ENCODE results near the gene ZNF689.
A peak's percentile ranks its signal among the peaks of the same experiment; 100 is the strongest.
"Not testable (repeated sequence)": the region's sequence is repeated elsewhere in the genome, so short reads cannot be mapped to it uniquely, and the experiment has no call there.

ZNF689 gene

GRCh38 chr16:30609926-30610839, at the start of gene ZNF689:
ZNF689 (minus strand) TSS chr16:30610389; CDS start chr16:30610041, 348 bp downstream.
- DNase-seq (ENCODE audit: low spot score), result peak; percentile 99

GRCh38 chr16:30658731-30659506, 48.7 kb upstream of the ZNF689 start:
- DNase-seq (ENCODE audit: low spot score), result peak; percentile 88

- DNase-seq (ENCODE audit: low spot score), result peak; percentile 99
Observed at GRCh38 chr16:30657866-30658730, 47.9 kb upstream of the ZNF689 start, which contains the start of gene FBRS. FBRS (plus strand) TSS chr16:30658431; CDS start chr16:30659519, 1,088 bp downstream.

- peak; percentile 35 for DNase-seq (ENCODE audit: low spot score)
Observed at GRCh38 chr16:30656974-30657865, 47.0 kb upstream of the ZNF689 start.

GRCh38 chr16:30656388-30656787, 46.2 kb upstream of the ZNF689 start:
- DNase-seq (ENCODE audit: low spot score), result no peak

GRCh38 chr16:30655815-30656347, 45.7 kb upstream of the ZNF689 start:
- DNase-seq (ENCODE audit: low spot score), result no peak

- no peak for DNase-seq (ENCODE audit: low spot score)
Observed at GRCh38 chr16:30654856-30655255, 44.7 kb upstream of the ZNF689 start.

- DNase-seq (ENCODE audit: low spot score), result no peak
Observed at GRCh38 chr16:30652718-30653117, 42.5 kb upstream of the ZNF689 start.

GRCh38 chr16:30652005-30652296, 41.8 kb upstream of the ZNF689 start:
- DNase-seq (ENCODE audit: low spot score), result no peak

- peak; percentile 81 for DNase-seq (ENCODE audit: low spot score)
Observed at GRCh38 chr16:30651124-30652004, 41.2 kb upstream of the ZNF689 start.

- DNase-seq (ENCODE audit: low spot score), result peak; percentile 95
Observed at GRCh38 chr16:30650369-30651123, 40.4 kb upstream of the ZNF689 start, which contains the start of gene PRR14. PRR14 (plus strand) TSS chr16:30650960; CDS start chr16:30651646, 686 bp downstream.

GRCh38 chr16:30649725-30650368, 39.7 kb upstream of the ZNF689 start:
- no peak for DNase-seq (ENCODE audit: low spot score)

- DNase-seq (ENCODE audit: low spot score), result no peak
Observed at GRCh38 chr16:30647274-30647571, 37.0 kb upstream of the ZNF689 start.

GRCh38 chr16:30645727-30646126, 35.5 kb upstream of the ZNF689 start:
- DNase-seq (ENCODE audit: low spot score), result no peak

- DNase-seq (ENCODE audit: low spot score), result no peak
Observed at GRCh38 chr16:30644334-30644830, 34.2 kb upstream of the ZNF689 start.

- DNase-seq (ENCODE audit: low spot score), result no peak
Observed at GRCh38 chr16:30641378-30641982, 31.3 kb upstream of the ZNF689 start.

GRCh38 chr16:30637944-30638343, 27.8 kb upstream of the ZNF689 start:
- peak; percentile 49 for DNase-seq (ENCODE audit: low spot score)

- not testable (repeated sequence) for DNase-seq (ENCODE audit: low spot score)
Observed at GRCh38 chr16:30637139-30637538, 26.9 kb upstream of the ZNF689 start.

Data from AG08395 (cell line).